ENCODE measurements around the gene MOGAT3.

The MOGAT3 gene

DNA sequence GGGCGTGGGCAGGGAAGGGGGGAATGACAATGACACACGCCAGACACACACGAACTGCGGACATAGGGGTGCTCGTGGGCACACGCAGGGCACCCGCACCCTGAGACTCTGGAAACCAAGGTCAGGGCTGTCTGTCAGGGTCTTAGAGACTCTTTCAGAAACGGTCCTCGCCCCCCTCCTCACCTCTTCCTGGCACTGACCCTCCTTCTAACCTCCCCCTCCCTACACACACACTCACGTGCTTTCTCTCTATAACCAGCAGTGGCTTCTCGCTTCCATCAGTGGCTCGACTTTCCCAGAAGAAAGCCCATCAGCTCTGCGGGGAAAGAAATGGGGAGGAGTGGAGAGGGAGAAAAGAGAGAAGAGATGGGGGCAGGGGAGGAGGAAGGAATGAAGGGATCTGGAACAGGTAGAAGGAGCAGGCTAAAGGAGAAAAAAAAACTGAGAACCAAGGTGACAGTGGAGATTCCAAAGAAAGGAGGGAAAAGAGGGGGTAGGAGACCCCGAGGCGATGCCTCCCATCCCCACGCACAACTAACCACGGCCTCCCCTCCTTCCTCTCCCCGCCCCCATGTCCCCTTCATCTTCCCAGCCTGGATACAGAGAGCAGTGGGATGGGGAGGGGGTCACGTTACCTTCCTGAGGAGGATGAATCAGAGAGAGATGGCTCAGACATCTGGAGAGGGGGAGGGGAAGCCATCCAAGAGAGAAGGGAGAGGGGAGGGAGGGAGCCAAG, 33.8 kb downstream of the MOGAT3 start:
- no peak for TF ChIP-seq GATA2 (IDR thresholded peaks at IDR 0.05; ENCODE audit: low read depth, low read length)
- TF ChIP-seq GATA3 (IDR thresholded peaks at IDR 0.05; ENCODE audit: low read depth, low read length): no peak

DNA sequence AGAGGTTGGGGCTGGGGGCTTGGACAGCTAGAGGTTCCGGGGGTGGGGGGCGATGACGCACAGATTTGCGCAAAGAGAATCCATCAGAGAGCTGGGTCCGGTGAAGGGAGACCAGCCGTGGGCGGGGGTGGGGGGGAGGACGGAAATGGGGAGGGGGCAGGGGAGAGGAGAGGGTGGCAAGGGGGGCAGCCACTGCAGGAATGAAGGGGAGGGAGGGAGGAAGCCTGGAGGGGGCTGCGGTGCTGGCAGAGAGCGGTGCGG, 34.3 kb downstream of the MOGAT3 start:
- TF ChIP-seq GATA2 (IDR thresholded peaks at IDR 0.05; ENCODE audit: low read depth, low read length) (no peak), GATA3 (IDR thresholded peaks at IDR 0.05; ENCODE audit: low read depth, low read length) (no peak)

DNA sequence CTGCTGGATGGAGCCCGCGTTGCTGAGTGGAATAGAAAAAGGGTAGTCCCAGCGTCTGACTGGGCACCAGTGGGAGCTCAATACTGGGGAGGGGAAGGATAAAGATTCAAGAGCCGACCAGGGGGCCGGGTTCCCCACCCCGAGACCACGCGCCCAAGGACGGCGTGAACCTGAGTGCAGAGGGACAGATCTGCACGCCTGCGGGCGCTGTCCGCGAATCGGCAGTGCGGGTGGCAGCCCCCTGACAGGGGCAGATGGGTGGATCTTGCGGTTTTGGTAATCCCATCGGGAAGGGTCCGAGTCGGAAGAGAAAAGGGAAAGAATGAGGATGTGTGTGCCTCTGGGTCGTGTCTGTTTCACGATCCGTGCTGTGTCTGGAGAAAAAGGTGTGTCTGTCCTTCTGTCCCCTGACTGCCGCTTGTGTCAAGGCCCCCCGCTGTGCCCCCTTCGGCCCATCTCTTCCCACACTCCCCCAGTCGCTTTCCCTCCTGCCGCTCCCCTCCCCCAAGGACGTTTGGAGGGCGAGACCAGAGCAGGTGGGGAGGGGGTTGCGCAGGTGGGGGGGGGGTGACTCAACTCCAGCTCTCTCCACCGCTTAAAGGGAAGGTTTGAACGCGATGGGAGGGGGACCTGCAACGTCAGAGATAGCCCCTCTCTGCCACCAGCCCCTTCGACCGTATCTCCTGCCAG, 34.7 kb downstream of the MOGAT3 start:
- TF ChIP-seq GATA2 (IDR thresholded peaks at IDR 0.05; ENCODE audit: low read depth, low read length) (no peak), GATA3 (IDR thresholded peaks at IDR 0.05; ENCODE audit: low read depth, low read length) (no peak)

DNA sequence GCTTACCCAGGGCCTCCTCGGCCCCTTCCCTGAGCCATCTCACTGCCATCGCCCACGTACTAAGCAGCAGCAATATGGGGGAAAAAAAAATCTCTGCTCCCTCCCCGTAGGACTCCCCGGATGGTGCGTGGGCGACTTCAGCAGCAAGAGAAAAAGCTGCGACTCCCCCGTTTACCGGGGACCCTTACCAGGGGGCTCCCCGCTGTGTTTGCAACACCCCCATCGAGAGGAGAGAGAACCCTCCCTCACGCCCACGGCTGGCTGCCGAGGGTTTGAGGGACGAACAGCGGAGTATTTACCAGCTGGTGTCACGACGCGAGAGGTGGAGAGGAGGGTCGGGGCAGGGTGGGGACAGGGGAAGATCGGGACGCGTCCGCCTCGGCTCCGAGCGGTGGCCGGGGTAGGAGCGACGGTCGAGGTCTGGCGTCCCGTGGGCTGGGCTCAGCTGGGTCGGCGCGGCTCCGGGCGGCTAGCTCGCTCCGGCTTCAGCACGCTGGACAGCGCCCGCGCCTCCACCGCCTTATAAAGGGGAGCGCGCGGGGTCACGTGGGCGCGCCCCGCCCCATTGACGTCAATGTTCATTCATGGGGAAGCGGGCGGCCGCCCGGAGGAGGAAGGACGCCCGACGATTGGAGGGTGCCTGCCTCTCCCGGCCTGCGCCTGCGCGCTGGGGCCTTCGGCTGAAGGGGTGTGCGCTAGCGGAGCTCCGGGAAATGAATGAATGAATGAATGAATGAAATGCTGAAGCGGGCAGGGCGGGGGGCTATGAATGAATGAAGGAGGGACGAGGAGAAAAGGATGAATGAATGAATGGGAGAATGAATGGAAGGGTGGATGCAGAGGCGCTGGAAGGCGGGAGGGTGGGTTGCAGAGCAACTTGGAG, 35.5 kb downstream of the MOGAT3 start, which contains the start of gene VGF:
VGF (minus strand) TSS at position 495 of the 883 bp plus-strand sequence. CDS start 726 bp downstream, outside the sequence.
- TF ChIP-seq GATA2 (IDR thresholded peaks at IDR 0.05; ENCODE audit: low read depth, low read length): no peak
- TF ChIP-seq GATA3 (IDR thresholded peaks at IDR 0.05; ENCODE audit: low read depth, low read length): no peak

DNA sequence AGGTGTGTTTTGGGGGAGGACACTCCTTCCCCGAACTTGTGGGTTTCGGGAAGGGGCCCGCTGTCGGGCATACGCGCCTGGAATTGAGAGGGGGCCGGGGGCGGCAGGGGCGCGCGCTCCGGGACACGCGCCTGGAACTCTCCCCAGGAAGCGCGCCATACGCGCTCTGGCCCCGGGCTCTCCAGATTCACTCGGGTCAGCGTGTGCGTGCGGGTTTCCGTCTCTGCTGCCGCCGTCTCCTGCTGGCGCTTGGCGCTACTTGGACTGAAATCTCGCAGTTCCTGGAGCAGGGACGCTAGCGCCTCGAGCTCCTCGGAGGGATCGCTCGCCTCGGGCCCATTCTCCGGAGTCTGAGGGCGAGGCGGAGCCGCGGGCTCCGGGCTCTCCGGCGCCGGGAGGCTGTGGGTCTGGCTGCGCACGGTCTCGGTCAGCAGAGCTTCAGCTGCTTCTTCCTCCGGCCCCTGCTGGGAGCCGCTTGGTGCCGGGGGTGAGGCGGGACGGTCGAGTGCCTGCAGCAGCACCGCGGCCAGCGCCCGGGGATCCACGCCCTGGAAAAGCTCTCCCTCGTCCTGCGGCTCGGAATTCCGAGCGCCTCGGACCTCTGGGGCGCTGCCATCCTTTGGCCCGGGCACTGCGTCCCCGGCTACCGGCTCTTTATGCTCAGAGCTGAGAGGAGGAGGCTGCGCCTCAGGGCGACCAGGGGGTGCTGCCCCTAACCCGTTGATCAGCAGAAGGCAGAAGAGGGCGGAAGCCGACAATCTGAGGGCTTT, 36.6 kb downstream of the MOGAT3 start:
- TF ChIP-seq GATA3 (IDR thresholded peaks at IDR 0.05; ENCODE audit: low read depth, low read length) (no peak), GATA2 (IDR thresholded peaks at IDR 0.05; ENCODE audit: low read depth, low read length) (no peak)

DNA sequence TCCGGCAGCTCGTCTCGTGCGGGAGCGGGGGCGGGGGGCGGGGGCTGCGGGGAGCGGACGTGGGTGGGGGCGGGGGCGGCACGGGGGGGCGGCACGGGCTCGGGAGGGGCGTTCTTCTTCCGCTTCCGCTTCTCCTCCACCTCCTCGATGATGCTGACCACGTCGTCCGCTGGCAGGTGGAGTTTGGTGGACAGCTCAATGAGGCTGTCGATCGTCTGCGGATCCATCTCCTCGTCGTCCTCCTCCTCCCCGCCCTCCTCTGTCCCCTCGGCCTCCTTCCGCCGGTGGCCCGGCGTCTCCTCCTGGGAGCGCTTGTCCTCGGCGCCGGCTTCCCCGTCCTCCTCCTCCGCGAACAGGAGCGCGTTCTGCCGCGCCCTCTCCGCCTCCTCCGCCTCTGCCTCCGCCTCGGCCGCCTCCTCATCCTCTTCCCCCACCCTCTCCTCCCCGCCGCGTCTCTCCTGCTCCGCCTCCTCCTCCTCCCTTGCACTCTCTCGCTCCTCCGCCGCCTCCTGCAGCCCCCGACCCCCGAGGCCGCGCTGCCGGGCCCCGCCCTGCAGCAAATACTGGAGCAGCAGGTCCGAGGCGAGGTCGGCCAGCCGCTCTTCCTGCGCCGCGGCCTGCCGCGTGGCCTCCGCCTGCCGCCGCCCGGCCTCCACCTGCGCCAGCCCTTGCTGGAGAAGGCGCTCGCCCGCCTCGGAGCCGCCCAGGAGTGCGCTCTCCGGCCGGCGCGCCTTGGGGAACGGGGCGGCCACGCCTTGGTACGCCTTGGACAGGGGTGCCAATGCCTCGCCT, 37.4 kb downstream of the MOGAT3 start:
- TF ChIP-seq GATA2 (IDR thresholded peaks at IDR 0.05; ENCODE audit: low read depth, low read length) (no peak), GATA3 (IDR thresholded peaks at IDR 0.05; ENCODE audit: low read depth, low read length) (no peak)

DNA sequence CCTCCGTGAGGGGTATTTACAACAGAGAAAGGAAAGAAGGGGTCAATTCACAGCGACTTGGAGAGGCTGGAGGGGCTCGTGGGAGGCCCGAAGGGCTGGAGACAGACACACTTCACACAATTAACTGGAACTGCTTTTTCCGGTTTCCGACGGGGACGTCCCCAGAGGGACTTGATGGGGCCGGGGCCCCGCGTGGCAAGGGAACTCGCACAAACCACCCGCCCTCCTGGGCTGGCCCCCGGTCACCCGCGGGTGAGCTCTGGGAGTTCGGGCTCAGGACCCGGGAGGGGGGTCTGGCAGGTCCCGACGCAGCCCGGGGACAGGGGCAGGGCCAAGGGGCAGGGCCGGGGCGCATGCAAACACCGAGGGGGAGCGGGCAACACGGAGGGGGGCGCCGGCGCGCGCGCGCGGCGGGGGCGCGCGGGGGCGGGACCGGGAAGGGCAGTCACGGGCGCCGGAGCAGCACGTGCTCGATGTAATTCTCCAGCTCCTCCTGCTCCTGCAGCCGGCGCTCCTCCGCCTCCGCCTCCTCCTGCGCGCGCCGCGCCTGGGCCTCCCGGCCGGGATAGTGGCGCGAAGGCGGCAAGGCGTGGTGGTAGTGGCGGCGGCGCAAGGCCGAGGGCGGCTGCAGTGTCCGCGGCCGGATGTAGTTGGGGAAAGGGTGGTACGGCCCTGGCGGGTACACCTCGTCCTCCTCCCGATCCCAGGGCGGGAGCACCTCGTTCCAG, 38.1 kb downstream of the MOGAT3 start:
- TF ChIP-seq GATA3 (IDR thresholded peaks at IDR 0.05; ENCODE audit: low read depth, low read length) (no peak), GATA2 (IDR thresholded peaks at IDR 0.05; ENCODE audit: low read depth, low read length) (no peak)

DNA sequence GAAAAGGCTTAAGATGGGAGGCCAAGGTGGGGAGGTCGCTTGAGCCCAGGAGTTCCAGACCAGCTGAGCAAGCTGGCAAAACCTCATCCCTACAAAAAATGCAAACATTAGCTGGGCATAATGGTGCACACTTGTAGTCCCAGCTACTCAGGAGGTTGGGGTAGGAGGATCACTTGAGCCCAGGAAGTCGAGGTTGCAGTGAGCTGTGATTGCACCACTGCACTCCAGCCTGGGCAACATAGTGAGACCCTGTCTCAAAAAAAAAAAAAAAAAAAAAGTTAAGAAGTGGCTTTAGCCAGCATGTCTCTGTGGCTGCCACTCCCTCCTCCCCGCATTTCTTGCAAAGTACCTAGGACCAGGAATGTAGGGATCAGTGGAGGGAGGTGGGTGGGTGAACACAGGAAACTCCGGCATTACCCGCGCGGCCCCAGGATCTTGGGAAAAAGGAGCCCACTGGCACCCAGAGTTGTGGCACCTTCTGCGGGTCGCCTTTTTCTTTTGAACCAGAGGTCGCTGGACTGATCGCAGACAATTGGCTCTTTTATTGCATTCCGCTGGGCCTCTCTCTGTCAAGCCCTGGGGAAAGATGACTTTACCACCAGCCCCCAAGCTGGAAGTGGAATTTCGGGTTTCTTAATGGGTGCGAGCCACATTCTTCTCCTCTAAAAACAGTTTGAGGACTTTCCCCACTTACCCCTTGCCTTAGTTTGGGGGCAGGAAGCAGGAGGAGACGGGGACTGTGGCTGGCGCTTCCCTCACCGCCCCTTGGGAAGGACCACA, 39.0 kb downstream of the MOGAT3 start:
- TF ChIP-seq GATA2 (IDR thresholded peaks at IDR 0.05; ENCODE audit: low read depth, low read length) (no peak), GATA3 (IDR thresholded peaks at IDR 0.05; ENCODE audit: low read depth, low read length) (no peak)

DNA sequence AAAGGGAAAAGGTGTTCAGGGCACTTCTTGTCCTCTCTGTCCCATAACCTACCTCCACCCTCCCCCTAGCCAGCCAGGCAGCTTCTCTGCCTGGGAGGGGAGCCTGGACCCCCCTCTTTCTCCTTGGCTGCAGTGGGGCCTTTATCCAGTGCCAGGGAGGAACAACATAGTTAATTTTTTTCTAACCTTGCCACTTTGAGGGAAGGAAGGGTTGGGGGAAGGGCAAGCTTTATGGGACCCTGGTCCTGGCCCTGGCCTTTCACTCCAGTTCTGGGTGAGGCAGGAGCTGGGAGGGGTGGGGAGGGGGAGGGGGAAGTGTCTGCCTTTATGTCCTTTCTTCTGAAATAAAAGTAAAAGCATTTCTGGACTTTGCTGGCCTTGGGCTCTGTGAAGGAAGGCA, 39.9 kb downstream of the MOGAT3 start:
- TF ChIP-seq GATA2 (IDR thresholded peaks at IDR 0.05; ENCODE audit: low read depth, low read length) (no peak), GATA3 (IDR thresholded peaks at IDR 0.05; ENCODE audit: low read depth, low read length) (no peak)

DNA sequence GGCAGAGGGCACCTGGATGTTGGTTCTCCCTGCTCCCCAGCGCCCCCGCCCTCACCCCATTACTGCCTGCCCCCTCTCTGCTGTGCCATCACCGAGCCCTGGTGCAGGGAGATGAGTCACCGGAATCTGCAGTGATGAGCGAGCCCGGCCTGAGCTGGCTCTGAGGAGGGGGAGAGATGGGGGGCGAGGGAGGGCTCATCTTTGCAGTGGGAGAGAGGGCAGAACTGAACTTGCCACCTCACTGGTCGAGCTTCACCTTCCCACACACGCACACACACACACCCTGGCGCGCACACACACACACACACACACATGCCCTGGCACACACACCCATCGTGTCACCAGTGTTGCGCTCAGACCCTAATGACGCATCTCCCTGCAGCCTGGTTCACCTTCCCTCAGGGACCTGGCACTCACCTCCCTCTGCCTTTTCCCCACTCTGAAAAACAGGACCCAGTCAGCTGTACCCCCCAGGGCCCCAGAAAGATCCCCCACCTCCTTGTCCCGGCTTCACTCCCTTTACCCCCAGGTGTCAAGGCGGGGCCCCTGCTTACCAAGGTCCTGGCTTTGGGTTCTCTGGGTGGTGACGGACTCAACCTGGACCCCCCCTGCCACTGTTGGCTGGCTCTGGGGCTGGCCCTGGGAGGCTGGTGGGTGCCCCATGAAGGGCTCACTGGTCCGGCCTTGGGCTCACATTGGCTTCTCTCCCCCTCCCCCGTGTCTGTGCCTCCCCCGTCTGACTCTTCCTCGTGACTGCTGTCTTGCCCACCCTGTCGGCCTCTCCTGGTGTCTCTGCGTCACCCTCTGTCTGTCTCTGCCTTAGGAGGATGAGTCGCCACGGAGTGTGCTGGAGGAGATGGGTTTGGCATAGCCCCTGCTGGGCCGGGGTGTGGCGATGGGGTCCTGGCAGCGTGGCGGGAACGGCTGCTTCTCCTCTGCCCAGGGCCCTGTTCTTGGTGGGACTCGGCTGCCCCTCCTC, 40.9 kb downstream of the MOGAT3 start:
- no peak for TF ChIP-seq GATA3 (IDR thresholded peaks at IDR 0.05; ENCODE audit: low read depth, low read length)
- no peak for TF ChIP-seq GATA2 (IDR thresholded peaks at IDR 0.05; ENCODE audit: low read depth, low read length)

Measured in SH-SY5Y (cell line).